HG03280 (cell line): ENCODE measurements around the gene S100A11.
A peak's percentile ranks its signal among the peaks of the same experiment; 100 is the strongest.
"Not testable (repeated sequence)": the region's sequence is repeated elsewhere in the genome, so short reads cannot be mapped to it uniquely, and the experiment has no call there.

Experiments
- ATAC-seq: cut with Tn5 transposase; IDR thresholded peaks from one replicate; pipeline ENCODE4 v1.9.1; 2021; ENCODE audit warnings: mild to moderate bottlenecking, moderate library complexity; ENCODE audit not compliant: unreplicated experiment

The S100A11 gene

GRCh38 chr1:152036267-152037216, at the start of gene S100A11:
S100A11 (minus strand) TSS chr1:152037004; CDS start chr1:152036915, 89 bp downstream.
- ATAC-seq = peak; percentile 37

DNA sequence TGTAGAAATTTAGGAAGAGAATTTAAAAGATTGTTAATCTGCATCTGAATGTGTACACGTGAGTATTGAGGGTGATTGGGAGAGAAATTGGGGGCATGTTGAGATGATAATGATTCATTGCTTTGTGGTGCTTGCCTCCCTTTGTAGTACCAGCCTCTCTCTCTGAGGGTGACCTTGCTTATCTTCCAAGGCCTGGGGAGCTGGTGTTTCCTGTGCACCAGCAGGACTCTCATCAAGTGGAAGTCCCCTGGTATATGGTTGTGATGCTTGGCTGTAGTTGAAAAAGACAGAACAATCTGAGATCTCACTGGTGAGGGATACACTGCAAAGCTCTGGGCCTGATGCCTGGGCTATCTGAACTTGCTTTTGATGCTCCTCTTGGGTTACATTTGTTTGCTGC, 48.0 kb upstream of the S100A11 start:
- no peak for ATAC-seq

DNA sequence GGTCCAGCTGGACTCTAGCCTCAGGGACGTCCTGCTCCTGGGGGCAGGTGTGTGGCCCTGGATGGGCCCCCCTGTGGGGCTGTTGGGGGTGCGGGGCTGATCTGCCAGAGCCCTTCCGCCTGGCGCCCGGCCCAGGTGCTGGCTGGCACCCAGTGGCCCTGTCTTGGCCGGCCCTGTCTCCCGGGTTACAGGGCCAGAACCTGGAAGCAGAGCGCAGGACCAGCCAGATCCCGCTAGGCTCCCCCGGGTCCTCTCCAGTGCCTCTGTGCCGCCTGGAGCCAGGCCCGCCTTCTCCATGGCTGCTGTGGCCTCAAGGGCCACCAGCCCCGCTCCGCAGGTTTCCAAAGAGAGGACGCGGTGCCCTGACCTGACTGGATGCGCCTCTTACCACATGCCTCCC, 44.2 kb upstream of the S100A11 start:
- ATAC-seq = not testable (repeated sequence)

DNA sequence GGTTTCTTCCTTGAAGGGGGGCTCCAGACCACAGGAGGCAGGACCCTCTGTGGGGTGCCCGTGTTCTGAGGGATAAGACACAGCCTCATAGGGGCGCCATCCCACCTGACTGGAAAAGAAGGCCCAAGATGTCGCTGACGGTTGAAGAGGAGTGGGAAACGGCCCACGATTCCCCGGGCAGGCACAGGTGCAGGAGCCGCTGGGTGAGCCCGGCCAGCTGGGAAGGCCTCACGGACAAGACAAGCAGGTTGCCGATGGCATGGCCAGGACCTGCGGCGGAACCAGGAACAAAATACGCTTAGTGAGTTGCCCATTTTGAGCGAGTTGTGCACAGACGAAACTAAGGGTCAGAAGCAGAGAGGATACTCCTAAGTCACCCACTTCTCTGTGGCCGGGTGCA, 43.7 kb upstream of the S100A11 start:
- ATAC-seq = not testable (repeated sequence)

DNA sequence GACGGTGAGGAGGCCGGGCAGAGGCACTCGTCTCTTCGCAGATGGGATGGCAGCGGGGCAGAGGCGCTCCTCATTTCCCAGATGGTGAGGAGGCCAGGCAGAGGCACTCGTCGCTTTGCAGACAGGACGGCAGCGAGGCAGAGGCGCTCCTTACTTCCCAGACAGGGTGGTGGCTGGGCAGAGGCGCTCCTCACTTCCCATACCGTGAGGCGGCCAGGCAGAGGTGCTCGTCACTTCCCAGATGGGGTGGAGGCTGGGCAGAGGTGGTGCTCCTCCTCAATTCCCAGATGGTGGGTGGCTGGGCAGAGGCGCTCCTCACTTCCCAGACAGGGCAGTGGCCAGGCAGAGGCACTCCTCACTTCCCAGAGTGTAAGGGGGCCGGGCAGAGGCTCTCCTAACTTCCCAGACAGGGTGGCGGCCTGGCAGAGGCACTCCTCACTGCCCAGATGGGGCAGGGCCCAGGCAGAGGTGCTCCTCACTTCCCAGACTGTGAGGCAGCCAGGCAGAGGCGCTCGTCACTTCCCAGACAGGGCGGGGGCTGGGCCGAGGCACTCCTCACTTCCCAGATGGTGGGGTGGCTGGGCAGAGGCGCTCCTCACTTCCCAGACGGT, 42.1 kb upstream of the S100A11 start:
- no peak for ATAC-seq

- ATAC-seq = no peak
Observed at GRCh38 chr1:152072311-152072710, 35.5 kb upstream of the S100A11 start.

GRCh38 chr1:152071123-152071522, 34.3 kb upstream of the S100A11 start:
- ATAC-seq = no peak

DNA sequence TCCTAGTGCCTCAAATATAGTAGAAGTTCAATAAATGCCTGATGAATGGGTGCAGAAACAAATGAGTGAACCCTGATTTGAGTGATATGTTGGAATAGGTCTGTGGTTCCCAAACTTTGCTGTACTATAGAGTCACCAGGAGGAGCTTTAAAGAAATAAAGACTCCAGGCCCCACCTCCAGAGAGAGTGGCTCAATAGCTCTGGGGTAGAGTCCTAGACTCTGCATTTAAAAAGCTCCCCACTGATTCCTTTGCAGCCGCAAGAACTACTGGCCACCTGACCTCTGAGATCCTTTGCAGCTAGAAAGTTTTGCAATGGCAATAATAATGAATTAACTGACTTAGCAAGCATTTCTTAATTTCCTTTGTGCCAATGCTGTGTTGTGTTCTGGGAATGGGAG, 31.1 kb upstream of the S100A11 start:
- ATAC-seq = no peak

DNA sequence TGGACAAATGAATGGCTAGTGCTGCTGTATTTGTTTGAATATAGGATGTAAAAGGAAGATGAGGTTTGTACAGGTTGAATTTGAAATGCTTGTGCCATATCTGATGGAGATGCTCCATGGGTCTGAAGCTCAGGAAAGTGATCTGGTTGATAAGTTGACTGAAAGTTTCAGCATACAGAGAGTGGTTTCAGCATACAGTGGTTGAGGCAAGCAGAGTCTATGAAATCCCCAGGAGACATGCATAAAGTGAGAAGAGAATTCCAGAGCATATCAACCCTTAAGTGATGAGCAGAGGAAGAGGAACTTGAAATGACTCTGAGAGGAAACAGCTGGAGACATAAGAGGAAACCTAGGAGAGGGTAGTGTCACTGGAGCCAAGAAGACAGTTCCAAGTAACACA, 30.3 kb upstream of the S100A11 start:
- no peak for ATAC-seq

- no peak for ATAC-seq
Observed at GRCh38 chr1:152061952-152062351, 25.1 kb upstream of the S100A11 start.

GRCh38 chr1:152053375-152053774, 16.6 kb upstream of the S100A11 start:
- no peak for ATAC-seq

DNA sequence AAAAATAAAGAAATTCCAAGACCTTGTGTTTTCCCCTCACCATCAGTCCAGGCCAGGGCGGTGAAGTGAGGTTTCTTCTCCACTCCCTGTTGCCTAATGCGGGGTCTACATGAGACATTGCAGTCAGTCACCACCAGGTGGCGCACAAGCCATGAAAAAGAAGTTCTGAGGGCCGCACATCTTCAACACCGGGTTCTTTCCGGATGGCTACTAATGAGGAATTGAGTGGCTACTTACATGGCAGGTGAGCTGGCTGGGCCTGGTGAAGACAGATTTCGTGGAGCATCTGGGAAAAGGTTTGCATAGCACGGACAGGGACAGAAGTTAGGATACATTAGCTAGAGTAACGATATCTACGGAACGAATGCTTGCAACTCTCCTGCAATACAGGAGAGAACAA, 15.8 kb upstream of the S100A11 start:
- no peak for ATAC-seq

- ATAC-seq = no peak
Observed at GRCh38 chr1:152050886-152051675, 14.3 kb upstream of the S100A11 start.

GRCh38 chr1:152049291-152050083, 12.7 kb upstream of the S100A11 start:
- ATAC-seq = no peak

DNA sequence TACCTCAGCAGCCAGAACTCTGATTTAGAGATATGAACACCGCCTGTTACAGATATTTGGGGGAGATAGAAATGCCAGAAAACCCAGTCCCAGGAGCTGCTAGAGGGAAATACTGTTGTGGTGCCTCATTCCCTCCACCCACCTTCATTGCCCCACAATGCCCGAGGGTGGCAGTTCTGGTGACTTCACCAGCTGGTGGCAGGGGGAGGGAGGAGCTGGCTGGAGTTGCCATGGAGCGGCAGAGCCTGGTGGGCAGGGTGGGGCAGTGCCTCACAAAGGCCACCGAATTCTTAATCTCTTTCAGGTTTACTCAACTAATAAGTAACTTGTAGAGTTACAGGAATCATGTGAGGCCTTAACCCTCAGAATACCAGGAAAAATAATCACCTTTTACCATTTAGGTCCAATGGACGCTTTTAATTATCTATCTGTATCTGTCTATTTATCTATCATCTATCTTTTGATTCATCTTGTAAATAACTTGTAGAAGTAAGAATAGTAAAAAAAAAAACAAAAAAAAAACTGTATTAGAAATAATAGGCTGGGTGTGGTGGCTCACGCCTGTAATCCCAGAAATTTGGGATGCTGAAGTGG, 11.7 kb upstream of the S100A11 start:
- ATAC-seq = no peak

DNA sequence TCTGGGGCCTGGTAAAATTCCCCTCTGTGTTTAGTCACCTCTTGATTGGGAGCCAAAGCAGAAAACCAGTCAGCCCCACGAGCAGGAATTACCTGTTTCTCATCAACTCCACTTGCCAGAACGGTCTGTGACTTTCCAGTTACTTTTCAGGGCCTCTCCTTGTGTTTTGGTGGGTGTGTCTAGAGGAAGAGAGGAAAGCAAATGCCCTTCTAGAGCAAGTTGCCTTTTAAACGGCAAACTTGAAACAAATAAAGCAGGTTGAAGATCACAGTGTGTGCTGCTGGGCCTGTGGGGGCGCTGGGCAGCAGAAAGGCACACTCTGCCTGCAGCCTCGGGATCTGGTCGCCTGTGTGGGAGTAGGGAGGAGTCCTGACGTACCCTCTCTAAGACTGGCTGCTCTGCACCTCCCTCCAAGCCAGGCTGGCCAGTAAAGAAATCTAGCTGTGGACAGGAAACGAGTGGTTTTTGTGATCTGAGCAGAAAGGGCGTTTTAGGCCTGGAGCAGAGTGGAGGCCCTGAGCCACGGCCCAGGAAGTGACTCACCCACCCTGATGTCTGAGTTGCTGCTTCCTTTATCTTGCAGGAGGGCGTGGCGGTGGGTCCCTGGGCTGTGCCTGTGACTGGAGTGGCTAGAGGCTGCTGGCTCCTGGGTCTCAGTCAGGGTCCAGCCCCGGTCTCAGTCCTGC, 11.1 kb upstream of the S100A11 start:
- ATAC-seq = peak; percentile 94

GRCh38 chr1:152047413-152047729, 10.6 kb upstream of the S100A11 start:
- ATAC-seq = no peak

DNA sequence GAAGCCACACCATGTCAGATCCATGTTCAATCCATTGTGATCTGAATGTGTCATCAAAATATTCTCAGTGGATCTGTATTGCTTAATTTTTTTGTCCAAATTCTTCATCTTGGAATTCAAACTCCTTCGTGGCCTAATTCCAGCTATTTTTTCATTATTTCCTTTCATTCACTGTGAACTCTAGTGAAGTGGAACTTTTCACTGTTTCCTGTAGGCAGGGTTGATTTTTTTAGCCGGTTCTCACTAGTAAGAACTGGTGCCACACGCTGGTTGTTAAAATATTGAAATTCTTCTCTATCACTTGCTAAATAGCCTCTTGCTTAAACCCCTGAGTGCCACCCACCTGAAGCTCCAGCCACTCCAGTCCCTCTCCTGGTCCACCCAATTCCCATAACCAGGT, 7.6 kb upstream of the S100A11 start:
- ATAC-seq = no peak

DNA sequence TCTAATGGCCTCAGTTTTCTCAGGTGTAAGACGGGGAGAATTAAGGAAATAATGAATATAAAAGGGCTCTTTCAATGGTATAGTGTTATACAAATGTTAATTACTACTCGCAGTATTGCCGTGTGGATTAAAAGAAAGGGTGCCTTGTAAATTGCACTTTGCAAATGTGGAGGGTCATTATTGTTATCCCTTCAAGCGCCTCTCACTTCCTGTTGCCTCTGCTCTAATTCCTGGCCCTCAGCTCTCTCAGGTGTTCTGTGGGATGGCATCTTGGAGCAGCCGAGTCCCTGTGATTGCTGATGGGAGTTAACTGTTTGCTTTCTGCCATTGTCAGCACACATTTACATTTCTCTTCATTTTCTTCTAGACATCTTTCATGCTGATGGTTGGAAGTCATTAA, 7.1 kb upstream of the S100A11 start:
- no peak for ATAC-seq

DNA sequence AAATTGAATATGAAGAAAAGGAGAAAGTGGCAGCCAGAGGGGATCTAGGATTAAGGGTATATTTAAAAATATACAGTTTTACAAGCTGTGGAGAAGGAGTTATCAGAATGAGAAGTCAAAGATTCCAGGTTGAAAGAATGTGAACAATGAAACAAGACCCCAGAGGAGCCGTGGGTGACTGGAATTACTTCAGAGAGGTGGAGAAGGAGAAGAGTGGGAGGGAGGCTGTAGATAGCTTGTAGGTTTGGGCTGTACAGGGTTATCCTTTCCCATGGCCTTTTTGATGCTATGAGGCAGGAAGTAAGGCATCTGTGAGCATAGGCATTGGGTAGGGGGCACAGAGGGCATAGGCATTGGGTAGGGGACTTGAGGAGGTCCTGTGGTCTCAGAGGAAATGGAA, 5.2 kb upstream of the S100A11 start:
- ATAC-seq = no peak
